GM19043 (cell line): ENCODE data around the gene HOXA4.
A peak's percentile ranks its signal among the peaks of the same experiment; 100 is the strongest.

Experiments used
- ATAC-seq: cut with Tn5 transposase; IDR thresholded peaks from one replicate; pipeline ENCODE4 v1.9.1; 2021; ENCODE audit warnings: low read depth; ENCODE audit not compliant: unreplicated experiment

The HOXA4 gene

DNA sequence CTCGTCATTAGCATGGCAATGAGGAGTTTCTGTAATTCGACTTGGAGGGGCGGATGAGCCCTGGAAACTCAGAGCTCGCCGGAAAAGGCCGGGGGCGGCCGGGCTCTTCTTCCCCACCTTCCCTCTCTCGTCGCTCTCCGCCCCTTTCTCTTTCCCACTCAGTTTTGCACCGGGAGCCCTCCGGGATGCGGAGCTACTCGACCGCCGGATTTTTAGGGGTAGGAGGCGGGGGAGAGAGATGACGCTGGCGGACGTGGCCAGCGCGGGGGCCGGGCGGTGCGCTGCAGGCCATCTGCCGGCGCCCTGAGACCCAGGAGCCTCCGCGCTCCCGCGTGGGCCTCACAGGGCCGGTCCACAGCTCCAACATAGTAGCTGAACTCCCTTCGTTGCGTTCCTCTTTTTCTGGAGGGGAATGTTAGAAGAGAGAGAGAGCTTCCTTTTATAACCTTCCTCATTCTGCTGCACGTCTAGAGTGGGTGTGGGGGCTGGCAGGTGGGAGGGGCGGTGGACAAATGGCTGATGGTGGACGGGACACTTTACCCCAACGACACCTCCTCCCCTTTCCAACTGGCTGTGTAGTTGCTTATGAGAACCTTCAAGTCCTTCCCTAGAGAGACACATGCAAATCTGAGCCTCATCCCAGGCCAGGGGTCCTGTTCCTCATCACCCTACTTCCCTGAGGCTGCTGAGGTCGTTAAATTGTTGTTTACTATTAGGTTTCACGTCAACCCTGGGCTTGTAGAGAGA is 33.6 kb downstream of the HOXA4 start:
- no peak for ATAC-seq

- peak; percentile 74 for ATAC-seq
Measured at GRCh38 chr7:27095897-27096767, 34.4 kb downstream of the HOXA4 start, which contains the start of gene HOXA1. Gene HOXA1 (minus strand): TSS chr7:27096000. CDS start chr7:27095912, 88 bp downstream.

- ATAC-seq, result no peak
Measured at GRCh38 chr7:27095050-27095896, 35.3 kb downstream of the HOXA4 start.

GRCh38 chr7:27094304-27095049 is 36.1 kb downstream of the HOXA4 start:
- no peak for ATAC-seq

GRCh38 chr7:27093184-27093895 is 37.2 kb downstream of the HOXA4 start:
- no peak for ATAC-seq

GRCh38 chr7:27092819-27093110 is 37.8 kb downstream of the HOXA4 start:
- no peak for ATAC-seq

GRCh38 chr7:27091941-27092818 is 38.4 kb downstream of the HOXA4 start:
- no peak for ATAC-seq

DNA sequence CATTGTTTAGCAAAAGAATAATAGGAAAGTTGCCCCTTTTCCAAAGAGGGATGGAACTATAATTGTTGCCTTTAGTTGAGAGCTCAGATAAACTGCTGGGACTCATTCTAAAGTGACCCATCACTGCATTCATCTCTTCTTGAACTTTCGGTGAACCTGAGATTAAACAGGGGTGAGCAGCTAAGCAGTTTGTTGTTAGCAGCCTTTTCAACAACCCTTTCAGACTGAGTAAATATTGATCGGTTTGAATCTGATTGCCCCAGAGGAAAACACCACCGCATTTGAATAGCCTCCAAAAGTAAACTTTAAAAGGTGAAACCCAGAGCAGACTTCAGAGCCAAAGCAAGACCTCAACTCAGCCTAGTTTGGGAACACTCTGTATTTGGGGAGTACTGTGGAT is 39.5 kb downstream of the HOXA4 start:
- no peak for ATAC-seq

DNA sequence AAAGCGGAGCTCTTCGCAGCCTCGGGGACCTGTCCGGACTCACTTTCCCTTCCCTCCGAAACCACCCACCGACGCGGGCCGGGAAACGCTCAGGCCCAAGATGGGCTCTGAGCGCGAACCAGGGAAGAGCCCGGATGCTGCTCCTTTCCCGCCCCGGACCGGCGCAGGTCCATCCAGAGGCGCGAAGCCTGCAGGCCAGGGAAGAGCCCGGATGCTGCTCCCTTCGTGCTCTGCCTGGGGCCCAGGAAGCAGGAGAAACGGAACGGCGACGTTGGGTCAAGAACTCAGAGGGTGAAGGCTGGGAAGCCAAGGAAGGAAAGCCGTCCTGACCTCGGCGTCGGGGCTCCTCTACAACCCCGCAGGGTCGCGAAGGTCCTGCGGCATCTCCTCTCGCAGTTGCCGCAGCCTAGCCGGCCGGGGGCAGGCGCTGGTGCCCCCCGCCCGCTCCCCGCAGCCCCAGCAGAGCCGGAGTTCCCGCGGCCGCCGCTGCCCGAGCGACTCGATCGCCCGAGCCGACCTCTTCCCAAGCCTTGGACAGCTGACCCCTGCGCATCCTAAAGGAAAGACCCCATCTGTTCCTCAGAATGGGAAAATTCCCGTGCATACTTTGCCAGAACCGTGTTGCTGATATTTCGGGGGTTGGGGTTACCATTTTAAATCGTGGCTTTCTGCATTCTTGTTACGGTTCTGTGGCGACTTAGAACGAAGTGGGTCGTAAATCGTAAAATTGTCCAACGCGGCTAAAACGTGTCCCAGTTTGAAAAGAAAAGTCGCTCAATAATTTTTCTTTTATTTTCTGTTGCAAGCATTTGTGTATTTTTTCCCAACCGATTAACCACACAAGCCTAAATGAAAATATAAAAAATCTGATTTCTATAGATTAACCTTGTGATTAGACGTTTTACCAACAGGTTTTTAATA is 42.3 kb downstream of the HOXA4 start:
- no peak for ATAC-seq

DNA sequence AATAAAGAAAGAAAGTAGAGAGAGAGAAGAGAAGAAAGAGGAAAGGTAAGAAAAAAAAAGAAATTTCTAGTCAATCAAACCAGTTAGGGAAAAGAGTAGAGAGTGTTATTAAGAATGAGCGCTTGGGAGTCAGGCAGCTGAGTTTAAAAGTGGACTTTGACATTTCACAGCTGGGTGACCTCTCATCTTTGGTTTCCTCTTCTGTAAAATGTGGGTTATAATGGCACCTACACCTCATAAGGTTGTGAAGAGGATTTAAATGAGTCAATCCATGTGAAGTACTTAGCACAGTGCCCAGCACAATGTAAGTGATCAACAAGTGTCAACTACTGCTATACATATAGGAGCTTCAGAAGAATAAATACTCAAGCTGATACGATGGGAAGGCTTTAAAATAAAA is 46.9 kb downstream of the HOXA4 start:
- no peak for ATAC-seq

- ATAC-seq, result no peak
Measured at GRCh38 chr7:27082171-27082570, 48.4 kb downstream of the HOXA4 start.

DNA sequence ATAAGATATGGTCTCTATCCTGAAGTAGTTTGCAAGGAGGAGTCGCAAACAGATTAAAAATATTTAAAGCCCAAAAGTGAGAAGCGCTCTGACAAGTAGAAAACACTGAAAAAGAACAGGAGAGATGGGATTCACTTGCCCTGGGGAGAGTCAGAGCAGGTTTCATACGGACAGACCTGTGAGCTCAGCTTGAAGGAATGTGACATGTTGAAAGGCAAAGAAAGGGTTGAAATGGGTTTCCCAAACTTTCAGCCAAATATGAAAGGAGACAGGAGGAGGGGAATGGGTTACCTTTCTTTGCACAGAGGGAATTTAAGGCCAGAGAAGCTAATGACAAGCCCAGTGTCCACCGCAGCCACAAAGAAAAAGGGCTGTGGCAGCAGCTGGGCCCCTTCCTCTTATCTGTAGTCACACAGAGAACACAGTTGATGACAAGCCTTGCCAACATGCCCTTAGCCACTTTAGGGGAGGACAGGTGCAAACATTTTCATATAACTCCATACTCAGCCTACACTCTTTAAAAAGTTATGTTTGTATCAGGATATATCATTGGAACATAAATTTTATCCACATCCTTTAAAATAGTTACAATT is 49.6 kb downstream of the HOXA4 start:
- no peak for ATAC-seq

- no peak for ATAC-seq
Measured at GRCh38 chr7:27079234-27079975, 51.2 kb downstream of the HOXA4 start.

DNA sequence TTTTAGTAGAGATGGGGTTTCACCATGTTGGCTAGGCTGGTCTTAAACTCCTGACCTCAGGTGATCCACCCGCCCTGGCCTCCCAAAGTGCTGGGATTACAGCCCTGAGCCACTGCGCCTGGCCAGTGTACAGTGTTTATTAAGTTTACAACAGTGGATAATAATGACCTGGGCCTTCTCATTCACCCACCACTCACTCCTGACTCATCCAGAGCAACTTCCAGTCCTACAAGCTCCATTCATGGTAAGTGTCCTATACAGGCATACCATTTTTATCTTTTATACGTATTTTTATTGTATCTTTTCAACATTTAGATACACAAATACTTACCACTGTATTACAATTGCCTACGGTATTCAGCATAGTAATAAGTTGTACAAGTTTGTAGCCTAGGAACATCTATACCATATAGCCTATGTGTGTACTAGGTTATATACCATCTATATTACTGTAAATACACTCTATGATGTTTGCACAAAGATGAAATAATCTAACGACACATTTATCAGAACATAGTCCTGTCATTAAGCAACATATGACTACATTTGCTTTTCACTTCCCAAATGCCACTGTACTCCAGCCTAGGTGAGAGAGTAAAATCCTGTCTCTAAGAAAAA is 51.8 kb downstream of the HOXA4 start:
- no peak for ATAC-seq
